ENCODE results near the gene ODAD2.
A peak's percentile ranks its signal among the peaks of the same experiment; 100 is the strongest.

The ODAD2 gene

GRCh38 chr10:28010821-28011220 lies 11.9 kb upstream of the ODAD2 start (continued):
- no peak for TF ChIP-seq ZFP69B (tag by site-specific recombination; IDR thresholded peaks at IDR 0.05)
- no peak for TF ChIP-seq ZNF704 (tag by site-specific recombination; IDR thresholded peaks at IDR 0.05)
- no peak for TF ChIP-seq GLIS1 (tag by site-specific recombination; IDR thresholded peaks at IDR 0.05)

- no peaks in the 10 kb centered on the region for H3K36me3 ChIP-seq (ENCODE audit: control insufficient read depth in 2 of 2, insufficient read depth in 1 of 2, low read length in 2 of 2)
- no peak overlapping the region for H3K4me3 ChIP-seq (ENCODE audit: low read depth, low read length)
- ChIA-PET POLR2A (no interaction called here), CTCF (interaction anchor here (0.6 kb wide), 1 partner anchor 386 kb away, joined by 3 read pairs; no protein-coding TSS in a partner anchor)
- no peaks in the 10 kb centered on the region for H3K4me1 ChIP-seq (ENCODE audit: control insufficient read depth, insufficient read depth, low read length)
- TF ChIP-seq ZNF677 (tag by site-specific recombination; IDR thresholded peaks at IDR 0.05) (no peak), SP3 (tag by site-specific recombination; IDR thresholded peaks at IDR 0.05) (no peak), ZNF76 (tag by site-specific recombination; IDR thresholded peaks at IDR 0.05; ENCODE audit: borderline replicate concordance, low read depth) (no peak), TRIM28 (IDR thresholded peaks at IDR 0.05; ENCODE audit: borderline replicate concordance, low read length) (no peak), ZNF138 (tag by site-specific recombination; IDR thresholded peaks at IDR 0.05; ENCODE audit: borderline replicate concordance) (no peak), BCL11A (tag by site-specific recombination; IDR thresholded peaks at IDR 0.05; ENCODE audit: low read depth) (no peak), MYNN (tag by site-specific recombination; IDR thresholded peaks at IDR 0.05; ENCODE audit: borderline replicate concordance) (no peak), ZNF394 (tag by site-specific recombination; IDR thresholded peaks at IDR 0.05; ENCODE audit: borderline replicate concordance) (no peak), KLF10 (tag by site-specific recombination; IDR thresholded peaks at IDR 0.05) (no peak), ZNF404 (tag by site-specific recombination; IDR thresholded peaks at IDR 0.05) (no peak), ZNF792 (tag by site-specific recombination; IDR thresholded peaks at IDR 0.05) (no peak), ZNF791 (tag by site-specific recombination; IDR thresholded peaks at IDR 0.05) (no peak), ZNF837 (tag by site-specific recombination; IDR thresholded peaks at IDR 0.05) (no peak)
- H3K9me3 ChIP-seq (ENCODE audit: control insufficient read depth, insufficient read depth, low read depth, low read length) = no peaks in the 10 kb centered on the region
- H3K27ac ChIP-seq (ENCODE audit: extremely low read depth, low read depth, low read length) = no peak overlapping the region
These were observed 9.2 kb upstream of the ODAD2 start for GRCh38 chr10:28008054-28008453.

- POLR2A ChIA-PET = no interaction called here
- CTCF ChIA-PET = no interaction called here
- H3K36me3 ChIP-seq (ENCODE audit: control insufficient read depth in 2 of 2, insufficient read depth in 1 of 2, low read length in 2 of 2) = no peaks in the 10 kb centered on the region
- H3K27ac ChIP-seq (ENCODE audit: extremely low read depth, low read depth, low read length) = no peak overlapping the region
- no peak overlapping the region for H3K4me3 ChIP-seq (ENCODE audit: low read depth, low read length)
- H3K4me1 ChIP-seq (ENCODE audit: control insufficient read depth, insufficient read depth, low read length) = 0 out of 2 replicates have a peak, but pooled peaks cover 2% of the 10 kb centered on the region
- H3K9me3 ChIP-seq (ENCODE audit: control insufficient read depth, insufficient read depth, low read depth, low read length) = no peaks in the 10 kb centered on the region
- TF ChIP-seq ZNF24 (tag by site-specific recombination; IDR thresholded peaks at IDR 0.05) = no peak
- no peak for TF ChIP-seq ZNF621 (tag by site-specific recombination; IDR thresholded peaks at IDR 0.05)
- TF ChIP-seq ZNF548 (tag by site-specific recombination; IDR thresholded peaks at IDR 0.05) = no peak
- no peak for TF ChIP-seq ZNF37A (tag by site-specific recombination; IDR thresholded peaks at IDR 0.05)
- TF ChIP-seq ZNF169 (tag by site-specific recombination; IDR thresholded peaks at IDR 0.05) = no peak
- TF ChIP-seq ZNF544 (tag by site-specific recombination; IDR thresholded peaks at IDR 0.05) = no peak
- no peak for TF ChIP-seq ZNF624 (tag by site-specific recombination; IDR thresholded peaks at IDR 0.05)
- no peak for TF ChIP-seq ZNF654 (tag by site-specific recombination; IDR thresholded peaks at IDR 0.05; ENCODE audit: low read depth)
- peak; percentile 49 for TF ChIP-seq ZFHX2 (tag by site-specific recombination; conservative IDR thresholded peaks at IDR 0.05)
- no peak for TF ChIP-seq ZNF292 (tag by site-specific recombination; IDR thresholded peaks at IDR 0.05; ENCODE audit: borderline replicate concordance, low read depth)
- no peak for TF ChIP-seq YY1 (tag by site-specific recombination; IDR thresholded peaks at IDR 0.05)
- TF ChIP-seq ZBTB7A (tag by site-specific recombination; IDR thresholded peaks at IDR 0.05; ENCODE audit: low read depth) = no peak
- no peak for TF ChIP-seq SCRT1 (tag by site-specific recombination; IDR thresholded peaks at IDR 0.05; ENCODE audit: borderline replicate concordance)
- no peak for TF ChIP-seq ZBTB10 (tag by site-specific recombination; IDR thresholded peaks at IDR 0.05)
- no peak for TF ChIP-seq ZNF704 (tag by site-specific recombination; IDR thresholded peaks at IDR 0.05)
- no peak for TF ChIP-seq ZBTB6 (tag by site-specific recombination; IDR thresholded peaks at IDR 0.05)
These were observed 2.5 kb upstream of the ODAD2 start for GRCh38 chr10:28001353-28001752.

Data from HEK293 (cell line).